HCT116 (cell line): ENCODE data around the gene NUDT22. TPM values are rescaled to one million over a fixed set of nuclear protein-coding genes. Genes with fewer than 3 reads are reported as not detected.

Experiments
- ATAC-seq: fragments of 200-7000 bp; cut with Tn5 transposase; 2 replicates; pipeline ENCODE4 v1.9.1; 2020; ENCODE audit warnings: mild to moderate bottlenecking, moderate library complexity
- BruUV-seq: library from RNA; stranded (reverse); fragments of 400-500 nt; replicated peaks from 2 replicates; lab custom pipeline; 2021; lab: Mats Ljungman, UMichigan
- CTCF ChIA-PET: fragments of 300-600 bp; sonication (Branson Sonifier 250); formaldehyde crosslinking; loops from one replicate; lab custom pipeline; 2021; ENCODE audit warnings: antibody characterized with exemption; lab: Charles Lee
- POLR2A ChIA-PET: fragments of 300-600, 350-600 bp; sonication (Branson Sonifier 250); formaldehyde crosslinking; loops from one replicate; lab custom pipeline; 2021; ENCODE audit warnings: antibody characterized with exemption; lab: Charles Lee
- RAD21 ChIA-PET, 2 experiments: fragments of 300-600 bp; sonication (Branson Sonifier 250); formaldehyde crosslinking; loops; one replicate each; lab custom pipeline; 2023; ENCODE audit warnings: low total read pairs in 2 of 2; ENCODE audit not compliant: uncharacterized antibody in 2 of 2, unreplicated experiment in 2 of 2, low non-redundant PET in 1 of 2; lab: Charles Lee
- DNase-seq: peaks from one replicate; pipeline ENCODE4 v3.0.0-alpha.2; 2010; ENCODE audit warnings: low read depth, low spot score
- H2AFZ ChIP-seq: fragments of 200-600 bp; shearing (Covaris generic), sonication (generic); 2 replicates; pipeline ENCODE4 v1.6.1; 2017; ENCODE audit warnings: low read depth, mixed run types, mixed read lengths, antibody characterized with exemption, low read length; ENCODE audit not compliant: poor library complexity, severe bottlenecking
- H3K27ac ChIP-seq: 2 replicates; pipeline ENCODE4 v1.5.1; 2012; ENCODE audit warnings: low read depth, low read length
- H3K27me3 ChIP-seq: fragments of 200-600 bp; sonication (generic); 2 replicates; pipeline ENCODE4 v1.6.1; 2016; ENCODE audit warnings: mixed run types, low read length, mixed read lengths; ENCODE audit not compliant: insufficient read depth
- H3K36me3 ChIP-seq, 2 experiments: fragments of 200-500 bp in 1 of 2; fragments of 200-600 bp in 1 of 2; sonication (Bioruptor generic) in 1 of 2; sonication (generic) in 1 of 2; 2 replicates each; pipeline versions ENCODE4 v1.5.1 to v1.6.1; 2014 to 2016; ENCODE audit warnings: low read length in 2 of 2, inconsistent platforms in 1 of 2, mixed read lengths in 1 of 2, mixed run types in 1 of 2; ENCODE audit not compliant: insufficient read depth in 2 of 2, control insufficient read depth in 1 of 2
- H3K4me1 ChIP-seq, 2 experiments: fragments of 200-600 bp in 1 of 2; sonication (generic) in 1 of 2; 2 replicates each; pipeline versions ENCODE4 v1.5.1 to v1.6.1; 2012 to 2017; ENCODE audit warnings: low read length in 2 of 2, inconsistent platforms in 1 of 2, mild to moderate bottlenecking in 1 of 2, mixed read lengths in 1 of 2, mixed run types in 1 of 2, moderate library complexity in 1 of 2; ENCODE audit not compliant: insufficient read depth in 2 of 2, control insufficient read depth in 1 of 2
- H3K4me2 ChIP-seq: fragments of 200-600 bp; sonication (generic); 2 replicates; pipeline ENCODE4 v1.6.1; 2017; ENCODE audit warnings: mixed run types, low read length, mixed read lengths
- H3K4me3 ChIP-seq, 2 experiments: fragments of 200-600 bp in 1 of 2; sonication (generic) in 1 of 2; replicated peaks in 1 of 2; 2 replicates each; pipeline ENCODE4 v1.5.1; 2011 to 2016; ENCODE audit warnings: low read length in 2 of 2, control low read depth in 1 of 2, low read depth in 1 of 2, mild to moderate bottlenecking in 1 of 2, mixed read lengths in 1 of 2, mixed run types in 1 of 2
- H3K79me2 ChIP-seq: fragments of 200-600 bp; sonication (generic); 2 replicates; pipeline ENCODE4 v1.6.1; 2017; ENCODE audit warnings: mild to moderate bottlenecking, mixed run types, low read length, moderate library complexity, mixed read lengths; ENCODE audit not compliant: insufficient read depth
- H3K9ac ChIP-seq: fragments of 200-600 bp; sonication (generic); 2 replicates; pipeline ENCODE4 v1.6.1; 2016; ENCODE audit warnings: low read length, mixed read lengths
- H3K9me2 ChIP-seq: fragments of 200-600 bp; sonication (generic), shearing (Covaris generic); 2 replicates; pipeline ENCODE4 v1.6.1; 2017; ENCODE audit warnings: mixed run types, mild to moderate bottlenecking, moderate library complexity; ENCODE audit not compliant: insufficient read depth
- H3K9me3 ChIP-seq, 2 experiments: fragments of 200-500 bp in 1 of 2; fragments of 200-600 bp in 1 of 2; sonication (Bioruptor generic) in 1 of 2; sonication (generic) in 1 of 2; 2 replicates each; pipeline ENCODE4 v1.6.1; 2014 to 2017; ENCODE audit warnings: low read length in 2 of 2, mixed read lengths in 2 of 2, inconsistent platforms in 1 of 2, low read depth in 1 of 2, mild to moderate bottlenecking in 1 of 2, mixed run types in 1 of 2, moderate library complexity in 1 of 2; ENCODE audit not compliant: control insufficient read depth in 1 of 2, insufficient read depth in 1 of 2
- H4K20me1 ChIP-seq: fragments of 200-600 bp; sonication (generic), shearing (Covaris generic); 2 replicates; pipeline ENCODE4 v1.6.1; 2017; ENCODE audit warnings: mixed run types, mild to moderate bottlenecking, moderate library complexity; ENCODE audit not compliant: insufficient read depth
- CEBPB ChIP-seq: IDR thresholded peaks from 2 replicates; pipeline ENCODE4 v1.6.1; 2012; ENCODE audit warnings: low read depth
- CTCF ChIP-seq, 3 experiments: fragments of 200-600 bp in 1 of 3; sonication (generic) in 1 of 3; IDR thresholded peaks in 2 of 3; conservative IDR thresholded peaks in 1 of 3; 2 replicates each; pipeline ENCODE4 v1.5.1; 2012 to 2017; ENCODE audit warnings: low read depth in 2 of 3, low read length in 2 of 3, antibody characterized with exemption in 1 of 3, borderline replicate concordance in 1 of 3, control low read depth in 1 of 3, mild to moderate bottlenecking in 1 of 3, mixed read lengths in 1 of 3, mixed run types in 1 of 3, moderate library complexity in 1 of 3; ENCODE audit not compliant: insufficient read depth in 1 of 3
- EGR1 ChIP-seq: IDR thresholded peaks from 2 replicates; pipeline ENCODE4 v1.6.1; 2012; ENCODE audit warnings: low read depth
- ELF1 ChIP-seq: IDR thresholded peaks from 2 replicates; pipeline ENCODE4 v1.6.1; 2012; ENCODE audit warnings: low read depth, borderline replicate concordance
- FOSL1 ChIP-seq: IDR thresholded peaks from 2 replicates; pipeline ENCODE4 v1.6.1; 2012; ENCODE audit warnings: low read depth
- POLR2A ChIP-seq: IDR thresholded peaks from 2 replicates; pipeline ENCODE4 v1.7.0; 2011; ENCODE audit warnings: borderline replicate concordance; ENCODE audit not compliant: insufficient read depth, insufficient read length; ENCODE audit errors: extremely low read depth
- REST ChIP-seq: IDR thresholded peaks from 2 replicates; pipeline ENCODE4 v1.6.1; 2012; ENCODE audit warnings: low read depth
- SP1 ChIP-seq: IDR thresholded peaks from 2 replicates; pipeline ENCODE4 v1.6.1; 2012; ENCODE audit warnings: low read depth
- SRF ChIP-seq: IDR thresholded peaks from 2 replicates; pipeline ENCODE4 v1.6.1; 2012; ENCODE audit warnings: low read depth
- ZFX ChIP-seq: fragments of 450-650 bp; IDR thresholded peaks from 2 replicates; pipeline ENCODE4 v1.6.1; 2017
- intact Hi-C: fragments of 100-400 bp; cut with micrococcal nuclease; formaldehyde crosslinking; loops from 2 replicates; pipeline ENCODE4 v1.10.0; 2022
- total RNA-seq: library from RNA; stranded (reverse); gene quantifications from one replicate; pipeline ENCODE4 v1.2.1, GENCODE V29; 2021; ENCODE audit not compliant: unreplicated experiment

Gene NUDT22
- total RNA-seq, 1 experiment from 2014 or later = 70.9 TPM

DNA sequence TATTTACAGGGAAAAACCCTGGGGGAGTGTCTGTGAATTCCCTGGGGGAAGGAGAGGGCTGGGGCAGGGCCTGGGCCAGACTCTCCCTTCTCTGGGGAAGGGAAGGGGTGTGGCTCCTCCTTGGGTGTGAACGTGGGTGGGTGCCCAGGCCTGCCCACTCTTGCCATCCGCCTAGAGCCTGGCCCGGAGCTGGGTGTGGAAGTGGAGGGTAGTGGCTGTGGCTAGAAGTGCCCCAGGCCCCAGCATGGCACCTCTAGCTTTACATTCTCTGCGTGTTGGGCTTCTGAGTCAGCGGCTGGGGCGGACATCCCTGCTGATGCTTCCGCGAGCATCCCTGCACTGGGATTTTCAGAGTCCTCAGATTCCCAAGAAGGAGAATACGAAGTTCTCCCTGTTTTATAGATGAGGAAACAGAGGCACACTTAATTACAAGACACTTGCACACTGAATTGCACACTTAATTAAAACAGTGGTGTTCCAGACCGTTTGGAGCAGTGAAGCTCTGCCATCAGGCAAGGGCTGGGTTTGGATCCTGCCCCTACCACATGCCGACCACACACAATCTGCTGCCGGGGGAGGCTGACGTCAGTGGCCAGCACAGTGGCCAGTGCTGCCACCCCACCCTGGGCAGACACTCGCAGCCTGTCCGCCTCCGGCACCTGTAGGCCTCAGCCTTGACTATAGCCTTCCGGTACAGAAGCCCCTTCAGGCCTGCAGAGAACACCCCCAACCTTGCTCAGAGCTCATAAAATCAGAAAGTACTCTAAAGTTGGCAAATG lies 50.8 kb downstream of the NUDT22 start:
- intact Hi-C loops = no loop called here
- RAD21 ChIA-PET = no interaction called here

More for the DNA sequence above, 50.8 kb downstream of the NUDT22 start:
- DNase-seq = no peak
- Histone ChIP-seq H2AFZ (no peak overlapping the region), H3K9ac (no peak overlapping the region), H3K4me3 (no peak overlapping the region), H3K36me3 (no peaks in the 10 kb centered on the region; a peak in 1 of 4 replicates), H3K27me3 (no peaks in the 10 kb centered on the region), H3K9me3 (no peaks in the 10 kb centered on the region), H3K27ac (no peak overlapping the region), H3K4me1 (peaks cover under 1% of the 10 kb centered on the region in 2 experiments; a peak in 2 of 4 replicates), H3K9me2 (no peaks in the 10 kb centered on the region), H3K4me2 (no peak overlapping the region), H4K20me1 (no peaks in the 10 kb centered on the region), H3K79me2 (peaks cover 3% of the 10 kb centered on the region; the same call in 1 of the 2 replicates)
- ChIA-PET CTCF (interaction anchor here (1.2 to 1.5 kb wide), 2 partner anchors 24 to 28 kb away, joined by 3 to 4 read pairs; partner anchors contain the start of gene CATSPERZ), POLR2A (no interaction called here)
- TF ChIP-seq CEBPB (no peak), REST (no peak), POLR2A (no peak), CTCF (IDR thresholded peaks at IDR 0.05 in 2 of 3, conservative IDR thresholded peaks at IDR 0.05 in 1 of 3; ENCODE audit: borderline replicate concordance in 1 of 3, insufficient read depth in 1 of 3, low read depth in 2 of 3, low read length in 2 of 3) (no peak), SRF (no peak), EGR1 (no peak), ELF1 (no peak), SP1 (no peak), ZFX (no peak), FOSL1 (no peak)
- BruUV-seq = no TSS peak
- ATAC-seq = peak; percentile 37; the same call in 1 of the 2 replicates
